Stimulated activated CD8-positive, alpha-beta memory T cell treated with anti-CD3 and anti-CD28 coated beads, Interleukin-12 subunit alpha, Interleukin-12 subunit beta, amount 100 ng/mL, for 24 hours (primary cell): Measurements from ENCODE around the gene GTSF1L.

Experiments
- DNase-seq: peaks from one replicate; pipeline ENCODE4 v3.0.0-alpha.2; 2020; ENCODE audit errors: extremely low read depth

The GTSF1L gene

DNA sequence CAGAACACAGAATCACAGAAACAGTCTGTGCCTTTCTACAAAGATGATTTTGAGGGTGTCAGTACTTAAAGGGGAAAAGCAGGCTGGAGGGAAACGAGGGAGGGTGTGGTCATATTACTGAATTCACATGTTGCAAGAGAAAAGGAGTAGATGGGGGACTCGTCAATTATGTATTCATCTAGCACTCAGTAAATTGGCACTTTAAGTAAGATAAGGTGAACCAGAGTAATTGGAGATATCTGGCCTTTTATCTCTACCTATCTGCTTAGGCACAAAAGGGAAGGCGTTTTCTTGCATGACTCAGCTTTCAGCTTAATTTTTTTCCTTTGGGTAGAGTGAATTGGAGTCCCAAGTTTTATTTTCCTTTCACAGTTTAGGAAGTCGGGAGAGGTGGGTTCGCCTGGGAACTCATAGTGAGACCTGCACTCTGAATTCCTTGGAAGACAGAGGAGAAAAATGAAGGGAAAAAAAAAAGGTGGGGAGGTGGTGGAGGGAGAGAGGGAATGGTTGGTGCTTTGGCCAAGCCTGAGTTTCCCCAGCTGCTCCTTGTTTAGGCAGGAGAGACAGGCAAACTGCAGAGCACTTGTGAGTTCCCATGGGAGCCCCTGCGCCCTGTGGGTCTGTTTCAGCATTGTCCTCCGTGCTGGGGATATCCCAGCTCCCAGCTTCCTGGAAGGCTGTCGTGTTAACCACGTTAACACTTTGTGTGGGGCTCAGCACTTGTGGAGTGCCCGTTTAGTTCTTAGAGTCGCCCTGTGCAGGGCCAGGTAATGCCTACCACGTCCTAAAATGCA lies 19.7 kb upstream of the GTSF1L start:
- DNase-seq: no peak

DNA sequence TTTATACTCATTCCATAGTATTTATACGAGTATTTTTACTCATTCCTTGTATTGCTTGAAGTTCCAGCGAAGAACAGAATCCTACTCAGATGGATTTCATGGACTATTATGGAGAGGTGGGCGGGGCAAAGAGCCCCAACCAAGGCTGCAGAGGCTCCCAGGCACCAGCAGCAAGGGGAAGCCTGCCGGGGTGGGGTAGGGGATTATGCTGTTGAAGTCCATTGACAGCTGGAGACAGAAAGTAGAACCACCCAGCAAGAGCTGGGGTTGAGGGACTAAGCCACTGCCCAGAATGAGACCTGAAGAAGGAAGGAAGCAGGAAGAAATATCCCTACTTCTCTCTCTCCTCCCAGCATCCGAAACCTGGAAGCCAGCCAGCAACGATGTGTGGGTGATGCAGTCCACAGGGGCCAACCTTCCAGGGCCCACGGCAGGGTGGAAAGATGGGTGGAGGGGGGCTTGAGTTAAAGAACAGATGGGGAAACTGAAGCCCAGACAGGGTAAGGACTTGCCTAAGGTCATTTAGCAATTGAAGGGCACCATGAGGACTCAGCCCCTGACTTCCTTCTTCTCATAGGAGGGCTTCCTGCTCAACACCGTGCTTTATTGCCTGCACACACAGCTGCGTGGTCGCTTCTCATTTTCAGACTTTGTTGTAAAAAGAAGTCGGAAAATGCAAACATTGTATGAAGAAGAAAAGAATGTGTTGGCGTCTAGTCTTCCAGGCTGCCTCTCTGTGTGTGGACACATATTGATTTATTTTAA lies 18.3 kb upstream of the GTSF1L start:
- no peak for DNase-seq

DNA sequence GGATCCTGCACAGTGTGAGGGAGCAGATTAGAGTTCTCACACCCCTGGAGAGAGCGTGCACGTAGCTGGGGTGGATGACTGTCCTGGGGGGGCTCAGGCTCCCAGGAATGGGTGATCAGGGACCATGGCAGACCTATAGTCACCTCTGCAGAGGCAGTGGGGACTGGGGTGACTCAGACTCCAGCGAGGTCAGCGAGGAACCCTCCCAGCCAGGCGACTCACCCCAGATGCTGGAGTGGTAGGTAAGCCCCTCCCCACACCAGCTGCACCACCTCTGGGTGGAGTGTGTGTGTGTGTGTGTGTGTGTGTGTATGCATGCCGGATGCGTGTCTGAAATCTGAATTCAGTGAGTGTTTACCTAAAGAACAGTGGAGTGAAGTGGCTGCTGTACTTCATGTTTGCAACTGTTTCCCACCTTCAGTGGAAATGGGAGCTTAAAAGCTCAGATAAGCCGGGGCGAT lies 17.4 kb upstream of the GTSF1L start:
- DNase-seq: no peak

DNA sequence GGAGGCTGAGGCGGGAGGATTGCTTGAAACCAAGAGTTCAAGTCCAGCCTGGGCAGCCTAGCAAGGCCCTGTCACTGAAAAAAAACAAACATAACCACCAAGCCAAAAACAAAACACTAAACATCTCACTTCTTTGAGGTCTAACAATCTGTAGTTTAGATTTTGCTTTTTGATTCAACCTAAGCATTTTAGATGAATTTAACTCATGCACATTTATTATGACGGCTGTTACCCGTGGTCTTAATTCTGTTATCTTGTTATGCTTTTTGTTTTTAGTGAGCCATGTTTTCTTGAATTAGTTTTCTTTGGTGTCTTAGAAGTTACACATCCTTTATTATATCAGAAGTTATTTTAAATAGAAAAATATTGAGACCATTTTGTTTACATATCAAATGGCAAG lies 13.8 kb upstream of the GTSF1L start:
- DNase-seq: no peak

DNA sequence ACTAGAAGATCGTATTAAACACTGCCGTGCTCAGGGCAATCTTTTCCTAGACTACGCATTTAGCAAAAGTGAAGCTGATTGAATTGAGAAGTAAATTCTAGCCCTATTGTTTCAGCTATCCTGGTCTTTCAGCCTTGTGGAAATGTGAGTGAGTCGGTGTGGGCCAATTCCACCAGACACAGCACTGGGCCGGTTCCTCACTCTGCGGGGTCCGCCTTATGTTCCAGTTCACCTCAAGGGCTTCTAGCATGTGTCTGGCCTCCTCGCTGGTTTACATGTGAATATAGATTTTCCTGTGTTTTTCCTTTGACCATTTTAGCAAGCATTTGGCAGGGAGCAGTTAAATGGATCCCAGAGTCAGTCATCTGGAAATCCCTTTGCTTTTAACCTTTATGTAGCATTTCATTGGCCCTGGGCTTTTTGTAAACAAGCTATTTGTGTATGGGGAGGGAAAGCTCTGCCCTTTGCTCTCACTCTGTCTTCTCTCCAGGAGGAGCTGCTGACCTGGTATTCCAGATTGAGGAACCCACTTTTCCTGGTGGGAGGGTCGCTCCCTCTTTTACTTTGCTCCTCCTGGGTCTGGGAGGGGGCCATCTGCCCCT lies 12.4 kb upstream of the GTSF1L start:
- DNase-seq: no peak

DNA sequence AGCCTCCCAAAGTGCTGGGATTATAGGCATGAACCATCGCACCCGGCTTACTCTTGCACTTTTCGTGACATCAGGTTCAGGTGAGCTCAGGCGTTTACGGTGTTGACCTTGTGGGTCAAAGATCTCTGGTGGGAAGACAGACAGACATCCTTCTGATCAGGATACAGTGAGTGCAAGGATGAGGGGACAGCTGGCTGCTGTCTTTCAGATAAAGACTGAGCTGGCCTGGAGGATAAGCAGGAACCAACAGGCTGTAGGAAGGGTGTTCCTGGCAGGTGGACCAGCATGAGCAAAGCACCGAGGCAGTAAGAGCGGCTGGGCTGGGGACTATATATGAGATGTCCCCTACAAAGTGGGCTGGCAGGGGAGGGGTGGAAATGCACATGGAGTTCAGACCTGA lies 11.1 kb upstream of the GTSF1L start:
- no peak for DNase-seq

DNA sequence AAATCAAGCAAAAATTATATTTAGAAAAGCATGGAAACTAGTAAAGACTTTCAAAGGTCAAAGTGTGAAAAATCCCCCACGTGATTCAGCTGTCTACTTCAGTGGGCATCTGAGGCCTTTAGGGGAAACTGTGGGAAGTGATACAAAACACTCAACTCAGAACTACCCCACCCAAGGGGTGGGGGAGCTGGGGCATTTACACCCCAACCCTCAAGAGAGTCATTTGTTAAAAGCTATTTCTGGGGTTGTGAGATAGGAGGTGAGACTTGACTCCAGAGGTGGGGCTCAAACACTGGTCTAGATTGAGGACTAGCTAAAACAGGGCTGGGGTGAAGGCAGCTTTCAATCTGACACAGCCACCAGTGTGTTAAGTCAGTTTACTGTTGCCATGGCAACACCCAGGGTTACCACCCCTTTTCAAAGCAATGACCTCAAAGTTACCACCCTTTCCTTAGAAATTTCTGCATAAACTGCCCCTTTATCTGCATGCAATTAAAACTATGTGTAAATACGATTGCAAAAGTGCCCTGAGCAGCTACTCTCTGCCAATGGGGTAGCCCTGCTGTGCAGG lies 9.9 kb upstream of the GTSF1L start:
- no peak for DNase-seq

DNA sequence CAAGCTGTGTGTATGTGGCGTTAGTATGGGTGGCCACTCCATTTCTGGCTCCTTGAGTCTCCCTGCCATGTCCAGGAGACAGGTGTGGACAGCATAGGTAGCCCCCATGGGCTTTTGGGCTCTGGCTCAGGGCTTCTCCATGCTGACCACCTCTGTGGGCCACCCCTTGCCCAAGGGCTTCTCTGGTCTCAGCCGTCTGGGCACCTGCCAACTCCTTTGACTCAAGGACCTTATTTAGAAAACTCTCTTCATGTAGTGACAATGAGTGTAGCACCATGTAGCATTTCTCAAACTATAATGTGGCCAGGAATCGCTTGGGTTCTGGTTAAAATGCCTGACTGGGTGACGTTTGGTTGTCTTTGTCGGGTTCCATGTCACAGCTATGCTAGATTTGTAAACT lies 5.1 kb upstream of the GTSF1L start:
- no peak for DNase-seq

DNA sequence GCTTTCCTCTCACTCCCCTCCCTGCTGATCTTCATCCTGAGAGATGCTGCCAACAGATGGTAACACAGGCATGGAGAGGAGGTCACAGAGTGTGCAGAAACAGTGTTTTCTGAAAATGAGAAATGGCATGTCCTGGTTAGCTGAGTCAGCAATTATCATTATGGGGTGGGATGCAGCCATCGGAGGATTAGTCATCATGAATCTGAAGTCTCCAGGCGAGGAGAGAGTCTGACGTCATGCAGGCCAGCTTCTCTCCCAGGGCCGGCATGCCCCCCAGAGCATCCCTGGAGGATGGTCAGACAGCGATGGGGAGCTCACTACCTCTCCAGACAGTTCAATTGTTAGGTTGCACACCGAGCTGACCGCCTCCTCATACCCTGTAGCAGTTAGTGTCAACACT lies 4.7 kb upstream of the GTSF1L start:
- no peak for DNase-seq

DNA sequence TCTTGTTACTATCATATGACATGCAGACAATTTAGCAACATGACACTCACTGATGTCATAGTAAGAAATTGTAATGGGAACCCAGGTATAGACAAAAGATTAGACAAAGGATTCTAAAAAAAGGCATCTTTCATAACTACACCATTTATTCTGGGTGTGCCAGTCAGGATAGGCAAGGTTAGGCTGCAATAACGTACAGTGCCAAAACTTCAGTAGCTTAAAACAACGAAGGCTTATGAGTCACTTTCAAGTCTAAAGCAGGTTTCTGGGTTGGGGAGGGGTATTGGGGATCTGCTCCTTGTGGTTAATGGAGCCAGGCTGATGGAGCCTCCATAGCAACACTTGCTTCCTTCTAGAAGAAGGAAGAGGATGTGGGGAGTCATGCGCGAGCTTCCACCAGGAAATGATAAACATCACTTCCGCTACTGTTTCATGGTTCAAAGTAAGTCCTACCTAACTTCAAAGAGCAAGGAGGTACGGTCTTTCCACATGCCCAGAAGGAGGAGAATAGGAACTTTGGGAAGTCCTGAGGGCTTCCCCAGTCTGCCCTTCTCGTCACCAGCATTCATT lies 2.0 kb upstream of the GTSF1L start:
- DNase-seq: no peak

DNA sequence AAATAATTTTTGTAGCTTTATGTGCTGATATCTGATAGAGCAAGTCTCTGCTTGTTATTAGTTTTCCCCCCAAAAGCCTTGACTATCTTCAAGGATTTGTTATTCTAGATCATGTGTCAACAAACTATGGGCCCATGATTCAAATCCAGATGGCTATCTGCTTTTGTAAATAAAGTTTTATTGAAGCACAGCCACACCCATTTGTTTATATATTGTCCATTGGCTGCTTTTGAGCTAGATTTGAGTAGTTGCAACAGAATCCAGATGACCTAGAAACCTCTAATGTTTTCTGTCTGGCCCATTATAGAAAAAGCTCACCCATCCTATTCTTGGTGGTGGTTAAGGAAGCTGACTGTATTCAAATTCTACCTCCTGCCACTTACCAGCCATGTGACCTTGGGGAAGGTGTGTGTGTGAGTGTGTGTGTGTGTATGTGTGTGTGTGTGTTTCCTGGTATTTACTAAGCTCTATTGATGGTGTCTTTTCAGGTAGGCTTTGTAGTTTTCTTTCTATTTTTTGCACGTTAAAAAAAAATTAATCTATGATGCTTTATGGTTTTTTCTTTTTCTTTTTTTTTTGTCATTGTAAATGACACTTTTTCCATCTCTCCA lies 1.3 kb upstream of the GTSF1L start:
- DNase-seq: no peak

DNA sequence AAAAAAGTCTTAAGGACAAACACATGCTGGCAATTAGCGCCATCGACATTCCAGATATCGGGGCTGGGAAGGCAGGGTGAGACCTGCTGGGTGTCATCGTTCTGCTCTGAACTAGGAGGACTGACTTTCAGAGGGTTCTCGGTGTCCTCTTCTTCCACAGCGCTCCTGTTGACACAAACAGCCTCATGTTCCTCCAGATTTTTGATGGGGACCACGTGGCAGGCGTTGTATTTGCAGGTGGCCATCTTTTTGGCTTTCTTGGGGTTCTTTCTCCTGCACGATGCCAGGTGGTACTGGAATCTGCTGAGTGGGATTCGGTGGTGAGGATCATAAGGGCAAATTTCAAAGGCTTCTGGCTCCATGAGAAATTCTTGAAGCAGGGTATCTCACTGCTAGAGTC lies 469 bp downstream of the GTSF1L start:
- no peak for DNase-seq

DNA sequence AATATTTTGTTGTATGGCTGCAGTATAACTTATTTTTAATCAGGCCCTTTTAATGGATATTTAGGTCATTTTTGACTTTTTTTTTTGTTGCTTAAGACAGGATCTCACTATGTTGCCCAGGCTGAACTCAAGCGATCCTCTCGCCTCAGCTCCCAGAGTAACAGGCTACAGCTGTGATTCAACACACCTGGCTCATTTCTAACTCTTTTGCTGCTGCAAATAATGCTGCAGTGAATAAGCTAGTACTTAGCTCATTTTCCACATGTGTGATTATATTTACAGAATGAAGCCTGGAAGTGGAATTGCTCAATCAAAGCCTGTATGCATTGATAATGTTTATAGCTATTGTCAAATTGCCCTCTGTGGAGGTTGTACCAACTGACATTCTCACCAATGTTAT lies 1.1 kb downstream of the GTSF1L start:
- DNase-seq: no peak

DNA sequence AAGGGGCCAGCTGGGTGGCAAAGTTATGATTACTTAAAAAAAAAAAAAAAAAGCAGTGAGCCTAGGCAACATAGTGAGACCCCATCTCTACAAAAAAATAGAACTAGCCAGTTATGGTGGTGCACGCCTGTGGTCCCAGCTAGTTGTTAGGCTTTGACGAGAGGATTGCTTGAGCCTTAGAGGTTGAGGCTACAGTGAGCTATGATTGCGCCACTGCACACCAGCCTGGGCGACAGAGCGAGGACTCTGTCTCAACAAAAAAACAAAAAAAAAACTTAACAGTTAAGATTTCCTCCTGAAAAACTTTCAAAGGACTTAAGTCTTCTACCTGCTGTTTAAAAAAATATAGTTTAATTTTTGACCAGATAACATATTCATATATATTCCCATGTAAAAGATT lies 2.4 kb downstream of the GTSF1L start:
- DNase-seq: no peak

DNA sequence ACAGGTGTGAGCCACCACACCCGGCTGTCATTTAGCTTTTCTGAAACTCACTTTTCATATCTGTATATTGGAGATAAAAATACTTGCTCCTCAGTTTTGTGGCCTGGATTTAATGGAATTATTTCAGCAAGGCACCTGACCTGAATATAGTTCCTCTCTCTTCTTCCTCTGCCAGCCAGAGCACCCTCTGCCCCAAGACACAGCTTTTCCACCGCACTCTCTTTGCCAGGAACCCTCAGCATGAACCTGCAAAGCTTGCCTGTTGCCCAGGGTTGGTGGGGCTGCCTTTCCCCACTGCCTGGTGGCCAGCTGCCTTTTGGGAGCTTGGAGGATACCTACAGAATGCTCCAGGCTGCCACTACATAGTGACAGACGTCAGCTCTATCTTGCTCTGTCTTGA lies 3.1 kb downstream of the GTSF1L start:
- no peak for DNase-seq

DNA sequence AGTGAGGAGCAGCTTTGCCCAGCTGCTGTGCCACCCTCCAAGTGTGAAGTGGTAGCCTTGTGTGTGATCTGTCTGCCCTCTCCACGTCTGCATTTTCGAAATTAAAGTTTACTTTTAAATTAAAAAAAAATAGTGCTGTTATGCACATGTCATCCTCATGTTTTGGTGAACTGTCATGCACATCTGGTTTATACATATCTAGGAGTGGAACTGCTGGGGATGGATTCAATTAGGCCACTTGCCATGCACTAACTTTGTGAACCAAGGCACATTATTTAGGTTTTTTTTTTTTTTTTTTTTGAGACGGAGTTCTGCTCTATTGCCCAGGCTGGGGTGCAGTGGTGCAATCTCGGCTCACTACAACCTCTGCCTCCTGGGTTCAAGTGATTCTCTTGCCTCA lies 3.6 kb downstream of the GTSF1L start:
- DNase-seq: no peak

DNA sequence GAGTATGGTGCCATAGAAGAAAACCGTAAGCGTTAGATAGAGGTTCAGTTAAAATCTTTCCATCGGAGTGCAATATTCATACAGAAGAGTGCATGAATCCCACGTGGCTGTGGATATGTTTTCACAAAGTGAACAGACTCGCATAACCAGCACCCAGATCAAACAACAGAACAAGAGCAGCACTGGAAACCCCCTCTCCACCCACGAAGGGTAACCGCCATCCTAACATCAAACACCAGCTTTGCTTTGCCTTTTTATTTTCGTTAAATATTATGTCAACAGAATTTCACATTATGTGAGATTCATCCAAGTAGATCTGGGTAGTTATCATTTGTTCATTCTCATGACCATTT lies 4.7 kb downstream of the GTSF1L start:
- DNase-seq: no peak

DNA sequence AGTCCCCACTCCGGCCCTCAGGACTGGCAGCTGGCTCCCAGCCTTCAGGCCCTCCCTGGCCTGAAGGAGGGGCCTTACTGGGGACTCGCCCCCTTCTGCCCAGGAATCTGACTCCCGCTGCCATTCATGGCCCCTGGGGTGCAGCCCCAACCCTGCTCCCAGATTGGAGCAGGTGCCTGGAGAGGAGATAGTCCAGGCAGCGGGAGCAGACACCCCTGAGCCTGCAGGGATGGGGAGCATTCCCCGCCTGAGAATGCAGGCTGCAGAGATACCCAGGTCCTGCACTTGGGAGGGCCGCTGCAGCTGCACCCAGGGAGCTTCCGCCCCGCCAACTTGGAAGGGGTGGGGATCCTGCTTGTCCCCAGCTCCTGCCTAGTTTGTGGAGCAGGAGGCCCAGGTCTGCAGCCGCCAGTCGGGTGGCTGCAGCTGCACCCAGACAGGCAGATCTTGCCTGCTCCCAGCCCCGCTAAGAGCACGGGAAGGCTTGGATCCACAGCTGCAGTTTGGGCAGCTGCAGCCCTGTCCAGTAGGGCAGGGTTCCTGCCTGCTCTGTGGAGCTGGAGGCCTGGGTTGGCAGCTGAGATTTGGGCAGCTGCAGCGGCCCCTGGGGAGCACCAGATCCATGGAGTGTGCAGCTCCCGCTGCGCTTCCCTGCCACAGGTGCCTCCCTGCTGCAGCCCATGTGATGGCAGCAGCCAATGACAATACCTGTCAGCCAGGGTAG lies 5.2 kb downstream of the GTSF1L start:
- DNase-seq: no peak

DNA sequence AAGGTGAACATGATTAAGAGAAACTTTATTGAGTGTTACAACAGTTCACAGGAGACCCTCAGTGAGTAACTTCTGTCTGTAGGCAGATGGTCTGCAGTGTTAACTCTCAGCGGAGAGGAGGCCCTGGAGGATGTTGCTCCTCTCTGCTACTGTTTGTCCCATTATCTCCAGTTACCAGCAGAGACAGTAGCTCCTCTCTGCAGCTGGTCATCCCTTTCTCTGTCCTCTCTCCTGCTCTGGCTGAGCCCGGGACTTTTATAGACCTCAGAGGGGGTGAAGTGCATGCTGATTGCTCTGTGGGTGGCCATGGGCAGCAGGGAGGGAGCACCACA lies 5.7 kb downstream of the GTSF1L start:
- no peak for DNase-seq

DNA sequence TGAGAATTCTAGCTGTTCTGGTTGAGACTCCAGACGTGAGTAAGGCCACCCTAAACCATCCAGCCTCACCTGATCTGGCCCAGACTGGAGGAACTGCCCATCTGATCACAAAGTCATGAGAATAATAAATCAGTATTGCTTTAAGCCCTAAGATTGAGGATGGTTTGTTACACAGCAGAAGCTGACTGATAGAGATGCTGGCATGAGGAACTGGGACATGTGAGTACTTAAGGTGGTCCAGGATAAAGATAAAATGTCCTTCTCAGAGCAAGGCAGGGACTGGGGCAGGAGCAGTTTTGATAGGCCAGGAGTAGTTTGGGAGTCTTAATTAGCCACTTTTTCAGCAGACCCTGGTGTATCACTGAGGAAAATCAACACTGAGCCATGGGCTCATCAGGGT lies 6.8 kb downstream of the GTSF1L start:
- DNase-seq: no peak

DNA sequence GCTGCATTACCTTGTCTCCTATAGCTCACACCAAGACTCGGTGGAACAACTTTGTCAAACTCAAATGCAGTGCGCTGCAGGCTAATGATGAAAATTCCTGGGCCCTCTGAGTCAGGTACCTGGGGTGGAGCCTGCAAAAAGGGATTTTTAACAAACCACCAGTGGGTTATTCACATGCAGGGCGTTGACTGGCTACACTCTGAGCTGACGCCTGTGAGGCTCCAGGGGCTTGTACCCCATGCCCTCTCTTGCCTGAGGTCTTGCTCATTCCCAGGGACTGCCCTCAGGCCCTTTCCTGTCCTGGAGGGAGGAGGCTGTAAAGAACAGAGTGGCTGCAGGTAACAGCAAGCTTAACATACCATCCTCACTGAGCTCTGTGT lies 9.2 kb downstream of the GTSF1L start:
- no peak for DNase-seq
